Glutamatergic neuron (in vitro differentiated cells): ENCODE results near the gene C6orf163. TPM values are rescaled to one million over a fixed set of nuclear protein-coding genes. Genes with fewer than 3 reads are reported as not detected.

Source experiments
- DNase-seq: peaks from one replicate; pipeline ENCODE4 v3.0.0; 2022
- H3K27ac Mint-ChIP-seq: one replicate; pipeline ENCODE4 v1.8.0; 2020; ENCODE audit warnings: mild to moderate bottlenecking, mixed read lengths, inconsistent platforms; ENCODE audit not compliant: unreplicated experiment
- H3K27me3 Mint-ChIP-seq: one replicate; pipeline ENCODE4 v1.8.0; 2020; ENCODE audit warnings: mild to moderate bottlenecking, moderate library complexity, mixed read lengths, inconsistent platforms; ENCODE audit not compliant: unreplicated experiment
- H3K36me3 Mint-ChIP-seq: one replicate; pipeline ENCODE4 v1.8.0; 2020; ENCODE audit warnings: mild to moderate bottlenecking, mixed read lengths, inconsistent platforms; ENCODE audit not compliant: unreplicated experiment
- H3K4me1 Mint-ChIP-seq: one replicate; pipeline ENCODE4 v1.8.0; 2020; ENCODE audit warnings: mild to moderate bottlenecking, low read depth, mixed read lengths, inconsistent platforms; ENCODE audit not compliant: unreplicated experiment
- H3K4me3 Mint-ChIP-seq: one replicate; pipeline ENCODE4 v1.8.0; 2020; ENCODE audit warnings: mild to moderate bottlenecking, mixed read lengths, inconsistent platforms; ENCODE audit not compliant: unreplicated experiment
- H3K9me3 Mint-ChIP-seq: one replicate; pipeline ENCODE4 v1.8.0; 2020; ENCODE audit warnings: mild to moderate bottlenecking, moderate library complexity, mixed read lengths, inconsistent platforms; ENCODE audit not compliant: unreplicated experiment
- CTCF ChIP-seq: fragments of 200-600 bp; sonication (generic); IDR thresholded peaks from one replicate; pipeline ENCODE4 v1.5.0; 2021; ENCODE audit not compliant: partially characterized antibody, unreplicated experiment
- total RNA-seq: library from RNA; stranded (reverse); fragmentation: NEBNext Ultra II Directional; extraction: Animal tissue kit (Norgen Biotek cat#: 25700); gene quantifications from one replicate; pipeline ENCODE4 v1.2.1, GENCODE V29; 2021; ENCODE audit not compliant: unreplicated experiment

Gene C6orf163
- total RNA-seq, 1 donor from 2014 or later = 8.2 TPM

- no peaks in the 10 kb centered on the region for H3K27me3 Mint-ChIP-seq
- no peaks in the 10 kb centered on the region for H3K36me3 Mint-ChIP-seq
- no peak for TF ChIP-seq CTCF
- H3K27ac Mint-ChIP-seq = no peak overlapping the region
- no peak overlapping the region for H3K4me3 Mint-ChIP-seq
- H3K4me1 Mint-ChIP-seq = peaks cover 14% of the 10 kb centered on the region
- no peaks in the 10 kb centered on the region for H3K9me3 Mint-ChIP-seq
- no peak for DNase-seq
Observed at GRCh38 chr6:87351583-87351982, 7.0 kb downstream of the C6orf163 start.

GRCh38 chr6:87356181-87356580 lies 11.6 kb downstream of the C6orf163 start:
- Mint-ChIP-seq H3K36me3 (no peaks in the 10 kb centered on the region), H3K4me3 (no peak overlapping the region), H3K9me3 (no peaks in the 10 kb centered on the region), H3K4me1 (no peaks in the 10 kb centered on the region), H3K27ac (no peak overlapping the region), H3K27me3 (no peaks in the 10 kb centered on the region)
- no peak for TF ChIP-seq CTCF
- DNase-seq = no peak

GRCh38 chr6:87357479-87358196 lies 13.0 kb downstream of the C6orf163 start:
- no peak for DNase-seq
- no peaks in the 10 kb centered on the region for H3K4me1 Mint-ChIP-seq

GRCh38 chr6:87364602-87365252 lies 20.1 kb downstream of the C6orf163 start:
- no peak overlapping the region for H3K4me3 Mint-ChIP-seq
- H3K27me3 Mint-ChIP-seq = no peaks in the 10 kb centered on the region
- peaks cover 4% of the 10 kb centered on the region for H3K9me3 Mint-ChIP-seq
- no peaks in the 10 kb centered on the region for H3K4me1 Mint-ChIP-seq
- H3K27ac Mint-ChIP-seq = no peak overlapping the region
- TF ChIP-seq CTCF = no peak
- H3K36me3 Mint-ChIP-seq = peaks cover 21% of the 10 kb centered on the region
- no peak for DNase-seq

More at GRCh38 chr6:87357479-87358196, 13.0 kb downstream of the C6orf163 start:
- TF ChIP-seq CTCF = no peak
- H3K9me3 Mint-ChIP-seq = no peaks in the 10 kb centered on the region
- H3K27me3 Mint-ChIP-seq = no peaks in the 10 kb centered on the region
- H3K4me3 Mint-ChIP-seq = no peak overlapping the region
- peaks cover 3% of the 10 kb centered on the region for H3K36me3 Mint-ChIP-seq
- no peak overlapping the region for H3K27ac Mint-ChIP-seq
